PC-3 (cell line): ENCODE results near the gene CMTM7. TPM values are rescaled to one million over a fixed set of nuclear protein-coding genes. Genes with fewer than 3 reads are reported as not detected.
"Not testable (repeated sequence)": the region's sequence is repeated elsewhere in the genome, so short reads cannot be mapped to it uniquely, and the experiment has no call there.

Source experiments
- ATAC-seq: fragments of 200-7000 bp; cut with Tn5 transposase; 2 replicates; pipeline ENCODE4 v1.9.1; 2020; ENCODE audit warnings: mild to moderate bottlenecking, moderate library complexity
- BruUV-seq: library from RNA; stranded (reverse); fragments of 400-500 nt; replicated peaks from 2 replicates; lab custom pipeline; 2021; lab: Mats Ljungman, UMichigan
- CTCF ChIA-PET: fragments of 300-600 bp; sonication (Branson Sonifier 250); formaldehyde crosslinking; loops from one replicate; lab custom pipeline; 2022; ENCODE audit warnings: antibody characterized with exemption; lab: Charles Lee
- POLR2A ChIA-PET: fragments of 300-600 bp; sonication (Branson Sonifier 250); formaldehyde crosslinking; loops from one replicate; lab custom pipeline; 2022; ENCODE audit warnings: antibody characterized with exemption; ENCODE audit not compliant: unreplicated experiment; lab: Charles Lee
- DNase-seq: peaks from one replicate; pipeline ENCODE4 v3.0.0-alpha.2; 2015
- H2AFZ ChIP-seq: fragments of 300-600 bp; sonication (generic); 2 replicates; pipeline ENCODE4 v1.6.0; 2016; ENCODE audit warnings: antibody characterized with exemption, low read length
- H3F3A ChIP-seq: fragments of 300-600 bp; sonication (generic); one replicate; pipeline ENCODE4 v1.6.0; 2017; ENCODE audit warnings: antibody characterized with exemption, low read length, control low read depth, mild to moderate bottlenecking; ENCODE audit not compliant: unreplicated experiment
- H3K27ac ChIP-seq: fragments of 300-600 bp; sonication (generic); 2 replicates; pipeline ENCODE4 v1.5.1; 2016; ENCODE audit warnings: mild to moderate bottlenecking, low read length
- H3K27me3 ChIP-seq: fragments of 300-600 bp; sonication (generic); 2 replicates; pipeline ENCODE4 v1.6.1; 2016; ENCODE audit warnings: low read length, mixed read lengths
- H3K36me3 ChIP-seq: fragments of 300-600 bp; sonication (generic); 2 replicates; pipeline ENCODE4 v1.6.1; 2016; ENCODE audit warnings: low read depth, mixed run types, low read length, mixed read lengths
- H3K4me1 ChIP-seq: fragments of 300-600 bp; sonication (generic); 2 replicates; pipeline ENCODE4 v1.5.1; 2016; ENCODE audit warnings: low read length; ENCODE audit not compliant: insufficient read depth
- H3K4me2 ChIP-seq: fragments of 300-600 bp; sonication (generic); 2 replicates; pipeline ENCODE4 v1.6.0; 2016; ENCODE audit warnings: low read length
- H3K4me3 ChIP-seq: fragments of 300-600 bp; sonication (generic); 2 replicates; pipeline ENCODE4 v1.5.1; 2016; ENCODE audit warnings: mild to moderate bottlenecking, low read length, mixed read lengths
- H3K79me2 ChIP-seq: fragments of 300-600 bp; sonication (generic); 2 replicates; pipeline ENCODE4 v1.6.1; 2017; ENCODE audit warnings: low read length, mixed read lengths
- H3K9ac ChIP-seq: fragments of 300-600 bp; sonication (generic); 2 replicates; pipeline ENCODE4 v1.6.0; 2016; ENCODE audit warnings: mild to moderate bottlenecking, low read length
- H3K9me2 ChIP-seq: fragments of 300-600 bp; sonication (generic); replicated peaks from 2 replicates; pipeline ENCODE4 v1.6.1; 2016; ENCODE audit warnings: mixed run types, low read length, mixed read lengths
- H3K9me3 ChIP-seq: fragments of 300-600 bp; sonication (generic); 2 replicates; pipeline ENCODE4 v1.6.1; 2016; ENCODE audit warnings: low read length, mixed read lengths
- H4K20me1 ChIP-seq: fragments of 300-600 bp; sonication (generic); 2 replicates; pipeline ENCODE4 v1.6.1; 2016; ENCODE audit warnings: low read length, mixed read lengths
- EZH2 ChIP-seq: fragments of 300-600 bp; sonication (generic); IDR thresholded peaks from one replicate; pipeline ENCODE4 v1.6.1; 2017; ENCODE audit warnings: antibody characterized with exemption, mild to moderate bottlenecking, low read length; ENCODE audit not compliant: unreplicated experiment
- EZH2phosphoT487 ChIP-seq: fragments of 300-600 bp; sonication (generic); IDR thresholded peaks from 2 replicates; pipeline ENCODE4 v1.6.1; 2018; ENCODE audit warnings: mild to moderate bottlenecking, antibody characterized with exemption, low read length, borderline replicate concordance
- intact Hi-C: fragments of 100-400 bp; cut with micrococcal nuclease; formaldehyde crosslinking; loops from 2 replicates; pipeline ENCODE4 v1.9.0; 2023
- total RNA-seq: library from RNA; depleted of rRNA; stranded (reverse); fragments of >200 nt; gene quantifications from 2 replicates; pipeline ENCODE4 v1.2.3, GENCODE V29; 2014
- TF ChIP-seq, protein P1 (sequence below): fragments of 300-600 bp; sonication (generic); conservative IDR thresholded peaks from 2 replicates; pipeline ENCODE4 v1.5.1; 2017; ENCODE audit warnings: antibody characterized with exemption, low read depth, mild to moderate bottlenecking, low read length

The CMTM7 gene
- total RNA-seq, 1 experiment from 2014 or later: 37.1 TPM

- ATAC-seq: no peak; the same call in 1 of the 2 replicates
- ChIA-PET POLR2A (no interaction called here), CTCF (no interaction called here)
- DNase-seq: no peak
- Histone ChIP-seq H3K4me2 (no peak overlapping the region), H3K27ac (no peak overlapping the region), H3K9me3 (no peaks in the 10 kb centered on the region), H3K4me3 (no peak overlapping the region), H4K20me1 (no peaks in the 10 kb centered on the region), H3K27me3 (no peaks in the 10 kb centered on the region), H3F3A (no peaks in the 10 kb centered on the region), H3K4me1 (no peaks in the 10 kb centered on the region), H3K79me2 (no peaks in the 10 kb centered on the region), H3K36me3 (peaks cover 13% of the 10 kb centered on the region), H3K9ac (no peak overlapping the region), H2AFZ (no peak overlapping the region), H3K9me2 (no peaks in the 10 kb centered on the region)
- intact Hi-C loops: no loop called here
- no TSS peak for BruUV-seq
- no peak for TF ChIP-seq EZH2
- TF ChIP-seq, protein P1, sequence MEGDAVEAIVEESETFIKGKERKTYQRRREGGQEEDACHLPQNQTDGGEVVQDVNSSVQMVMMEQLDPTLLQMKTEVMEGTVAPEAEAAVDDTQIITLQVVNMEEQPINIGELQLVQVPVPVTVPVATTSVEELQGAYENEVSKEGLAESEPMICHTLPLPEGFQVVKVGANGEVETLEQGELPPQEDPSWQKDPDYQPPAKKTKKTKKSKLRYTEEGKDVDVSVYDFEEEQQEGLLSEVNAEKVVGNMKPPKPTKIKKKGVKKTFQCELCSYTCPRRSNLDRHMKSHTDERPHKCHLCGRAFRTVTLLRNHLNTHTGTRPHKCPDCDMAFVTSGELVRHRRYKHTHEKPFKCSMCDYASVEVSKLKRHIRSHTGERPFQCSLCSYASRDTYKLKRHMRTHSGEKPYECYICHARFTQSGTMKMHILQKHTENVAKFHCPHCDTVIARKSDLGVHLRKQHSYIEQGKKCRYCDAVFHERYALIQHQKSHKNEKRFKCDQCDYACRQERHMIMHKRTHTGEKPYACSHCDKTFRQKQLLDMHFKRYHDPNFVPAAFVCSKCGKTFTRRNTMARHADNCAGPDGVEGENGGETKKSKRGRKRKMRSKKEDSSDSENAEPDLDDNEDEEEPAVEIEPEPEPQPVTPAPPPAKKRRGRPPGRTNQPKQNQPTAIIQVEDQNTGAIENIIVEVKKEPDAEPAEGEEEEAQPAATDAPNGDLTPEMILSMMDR: no peak
- TF ChIP-seq EZH2phosphoT487: no peak
Observed at GRCh38 chr3:32460031-32460749, 68.5 kb downstream of the CMTM7 start.

DNA sequence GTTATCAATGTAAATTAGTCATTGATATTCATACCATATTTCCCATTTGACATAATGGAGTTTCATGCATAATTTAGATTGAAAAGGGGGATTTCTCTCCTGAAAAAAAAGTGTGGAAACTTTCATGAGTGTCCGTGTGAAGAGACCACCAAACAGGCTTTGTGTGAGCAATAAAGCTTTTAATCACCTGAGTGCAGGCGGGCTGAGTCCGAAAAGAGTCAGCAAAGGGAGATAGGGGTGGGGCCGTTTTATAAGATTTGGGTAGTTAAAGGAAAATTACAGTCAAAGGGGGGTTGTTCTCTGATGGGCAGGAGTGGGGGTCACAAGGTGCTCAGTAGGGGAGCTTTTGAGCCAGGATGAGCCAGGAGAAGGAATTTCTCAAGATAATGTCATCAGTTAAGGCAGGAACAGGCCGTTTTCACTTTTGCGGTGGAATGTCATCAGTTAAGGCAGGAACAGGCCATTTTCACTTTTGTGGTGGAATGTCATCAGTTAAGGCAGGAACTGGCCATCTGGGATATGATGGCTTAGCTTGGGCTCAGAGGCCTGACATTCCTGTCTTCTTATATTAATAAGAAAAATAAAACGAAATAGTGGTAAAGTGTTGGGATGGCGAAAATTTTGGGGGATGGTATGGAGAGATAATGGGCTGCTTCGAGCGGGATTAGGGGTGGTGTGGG, 69.3 kb downstream of the CMTM7 start:
- CTCF ChIA-PET, BruUV-seq: not testable (repeated sequence)

GRCh38 chr3:32462191-32462986, 70.7 kb downstream of the CMTM7 start:
- H3K27me3 ChIP-seq, H2AFZ ChIP-seq, H3K36me3 ChIP-seq, H3K4me3 ChIP-seq, H4K20me1 ChIP-seq, H3K4me2 ChIP-seq, POLR2A ChIA-PET, BruUV-seq, CTCF ChIA-PET, H3K9me2 ChIP-seq, H3F3A ChIP-seq, H3K27ac ChIP-seq, H3K9me3 ChIP-seq, intact Hi-C loops, H3K4me1 ChIP-seq, ATAC-seq, H3K9ac ChIP-seq, H3K79me2 ChIP-seq, DNase-seq: not testable (repeated sequence)

More for the DNA sequence above, 69.3 kb downstream of the CMTM7 start:
- H3K9ac ChIP-seq, H3K79me2 ChIP-seq, H3K27ac ChIP-seq, H3F3A ChIP-seq, H4K20me1 ChIP-seq, intact Hi-C loops, H3K27me3 ChIP-seq, H3K9me3 ChIP-seq, DNase-seq, ATAC-seq, H3K4me2 ChIP-seq, H2AFZ ChIP-seq, H3K4me3 ChIP-seq, H3K9me2 ChIP-seq, POLR2A ChIA-PET, H3K4me1 ChIP-seq: not testable (repeated sequence)
- peaks cover 13% of the 10 kb centered on the region for H3K36me3 ChIP-seq

DNA sequence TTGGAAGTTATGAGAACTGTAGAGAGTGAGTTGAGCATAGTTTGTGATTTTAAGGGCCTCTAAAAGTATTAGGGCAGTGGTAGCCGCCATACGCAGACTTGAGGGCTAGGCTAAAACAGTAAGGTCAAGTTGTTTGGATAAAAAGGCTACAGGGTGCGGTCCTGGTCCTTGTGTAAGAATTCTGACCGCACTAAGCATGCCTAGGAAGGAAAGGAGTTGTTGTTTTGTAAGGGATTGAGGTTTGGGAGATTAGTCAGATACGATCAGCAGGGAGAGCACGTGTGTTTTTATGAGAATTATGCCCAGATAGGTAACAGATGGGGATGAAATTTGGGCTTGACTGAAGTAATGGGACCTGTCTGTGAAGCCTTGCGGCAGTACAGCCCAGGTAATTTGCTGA, 71.8 kb downstream of the CMTM7 start:
- H3K27me3 ChIP-seq, H3K36me3 ChIP-seq, POLR2A ChIA-PET, H3K27ac ChIP-seq, H3K79me2 ChIP-seq, DNase-seq, intact Hi-C loops, CTCF ChIA-PET, H3K9ac ChIP-seq, H3K9me3 ChIP-seq, H4K20me1 ChIP-seq, H3K4me3 ChIP-seq, H2AFZ ChIP-seq, H3K9me2 ChIP-seq, H3F3A ChIP-seq, ATAC-seq, H3K4me2 ChIP-seq: not testable (repeated sequence)
- peaks cover 10% of the 10 kb centered on the region for H3K4me1 ChIP-seq
- TSS peak; percentile 3 for BruUV-seq

DNA sequence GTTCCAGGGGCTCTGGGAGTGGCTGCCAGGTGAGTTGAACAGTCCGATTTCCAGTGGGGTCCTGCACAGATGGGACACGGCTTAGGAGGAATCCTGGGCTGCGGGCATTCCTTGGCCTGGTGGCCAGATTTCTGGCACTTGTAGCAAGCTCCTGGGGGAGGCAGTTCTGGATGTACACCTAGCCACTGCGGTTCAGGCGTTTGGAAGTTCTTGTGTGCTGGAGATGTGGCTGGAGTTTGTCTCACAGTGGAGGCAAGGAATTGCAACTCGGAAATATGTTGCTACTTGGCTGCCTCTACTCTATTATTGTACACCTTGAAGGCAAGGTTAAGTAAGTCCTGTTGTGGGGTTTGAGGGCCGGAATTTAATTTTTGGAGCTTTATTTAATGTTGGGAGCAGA, 73.1 kb downstream of the CMTM7 start:
- H3K9me2 ChIP-seq, DNase-seq, POLR2A ChIA-PET, H3K27ac ChIP-seq, H2AFZ ChIP-seq, CTCF ChIA-PET, ATAC-seq, H3F3A ChIP-seq, H3K36me3 ChIP-seq, H4K20me1 ChIP-seq, H3K27me3 ChIP-seq, H3K4me3 ChIP-seq, H3K79me2 ChIP-seq, H3K4me2 ChIP-seq, H3K9ac ChIP-seq, H3K9me3 ChIP-seq, BruUV-seq: not testable (repeated sequence)
- H3K4me1 ChIP-seq: peaks cover 23% of the 10 kb centered on the region
- intact Hi-C loops: loop anchor here (5.0 kb wide), 1 partner anchor 167 kb away; no protein-coding TSS in a partner anchor
